A549 (cell line): ENCODE measurements around the gene SWI5.

Source experiments
- BHLHE40 ChIP-seq: IDR thresholded peaks from 2 replicates; pipeline ENCODE4 v1.6.1; 2012; ENCODE audit warnings: low read depth, low read length, inconsistent platforms
- CTCF ChIP-seq: fragments of >200 bp; sonication (Bioruptor Twin); formaldehyde crosslinking; IDR thresholded peaks from 3 replicates; pipeline ENCODE4 v1.5.1; 2016
- ELK1 ChIP-seq: fragments of 150-350 bp; IDR thresholded peaks from 2 replicates; pipeline ENCODE4 v1.6.1; 2014; ENCODE audit warnings: low read depth, mild to moderate bottlenecking, low read length
- EP300 ChIP-seq, 2 experiments: fragments of >200 bp; sonication (Bioruptor Twin); formaldehyde crosslinking; IDR thresholded peaks; 2 replicates in 1 of 2; 3 replicates in 1 of 2; pipeline ENCODE4 v1.6.1; 2016 to 2017
- MYC ChIP-seq: IDR thresholded peaks from 2 replicates; pipeline ENCODE4 v1.6.1; 2012; ENCODE audit warnings: mild to moderate bottlenecking, inconsistent platforms, low read length, improper control_type of control experiment, borderline replicate concordance
- NFE2L2 ChIP-seq: fragments of 150-350 bp; conservative IDR thresholded peaks from 2 replicates; pipeline ENCODE4 v1.6.1; 2014; ENCODE audit warnings: low read length
- NR3C1 ChIP-seq: fragments of >200 bp; sonication (Bioruptor Twin); formaldehyde crosslinking; IDR thresholded peaks from 3 replicates; pipeline ENCODE4 v1.6.1; 2017
- POLR2A ChIP-seq: IDR thresholded peaks from 2 replicates; pipeline ENCODE4 v1.6.1; 2012; ENCODE audit warnings: mild to moderate bottlenecking, low read length
- RAD21 ChIP-seq, 2 experiments: fragments of >200 bp in 1 of 2; sonication (Bioruptor Twin) in 1 of 2; formaldehyde crosslinking in 1 of 2; IDR thresholded peaks in 1 of 2; conservative IDR thresholded peaks in 1 of 2; 2 replicates in 1 of 2; 3 replicates in 1 of 2; pipeline ENCODE4 v1.6.1; 2012 to 2018; ENCODE audit warnings: inconsistent platforms in 1 of 2
- RFX5 ChIP-seq: fragments of 450-650 bp; IDR thresholded peaks from 2 replicates; pipeline ENCODE4 v1.7.1; 2014; ENCODE audit warnings: antibody characterized with exemption, mild to moderate bottlenecking, moderate library complexity
- TF ChIP-seq, protein P1 (sequence below): fragments of 450-650 bp; IDR thresholded peaks from 2 replicates; pipeline ENCODE4 v1.6.1; 2014; ENCODE audit warnings: antibody characterized with exemption
- TF ChIP-seq, protein P2 (sequence below): IDR thresholded peaks from 2 replicates; pipeline ENCODE4 v1.6.1; 2012
- TF ChIP-seq, protein P3 (sequence below): fragments of 200-600 bp; sonication (generic); IDR thresholded peaks from 2 replicates; pipeline ENCODE4 v1.6.1; 2016; ENCODE audit warnings: antibody characterized with exemption, mild to moderate bottlenecking, moderate library complexity
- TF ChIP-seq, protein P4 (sequence below): fragments of >200 bp; sonication (Bioruptor Twin); formaldehyde crosslinking; IDR thresholded peaks from 3 replicates; pipeline ENCODE4 v1.6.1; 2016

- TF ChIP-seq POLR2A: no peak
- TF ChIP-seq CTCF: no peak
- TF ChIP-seq, protein P1, sequence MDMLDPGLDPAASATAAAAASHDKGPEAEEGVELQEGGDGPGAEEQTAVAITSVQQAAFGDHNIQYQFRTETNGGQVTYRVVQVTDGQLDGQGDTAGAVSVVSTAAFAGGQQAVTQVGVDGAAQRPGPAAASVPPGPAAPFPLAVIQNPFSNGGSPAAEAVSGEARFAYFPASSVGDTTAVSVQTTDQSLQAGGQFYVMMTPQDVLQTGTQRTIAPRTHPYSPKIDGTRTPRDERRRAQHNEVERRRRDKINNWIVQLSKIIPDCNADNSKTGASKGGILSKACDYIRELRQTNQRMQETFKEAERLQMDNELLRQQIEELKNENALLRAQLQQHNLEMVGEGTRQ: no peak
- no peak for TF ChIP-seq RAD21 (conservative IDR thresholded peaks at IDR 0.05 in 1 of 2, IDR thresholded peaks at IDR 0.05 in 1 of 2)
- no peak for TF ChIP-seq BHLHE40
- TF ChIP-seq, protein P2, sequence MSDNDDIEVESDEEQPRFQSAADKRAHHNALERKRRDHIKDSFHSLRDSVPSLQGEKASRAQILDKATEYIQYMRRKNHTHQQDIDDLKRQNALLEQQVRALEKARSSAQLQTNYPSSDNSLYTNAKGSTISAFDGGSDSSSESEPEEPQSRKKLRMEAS: no peak
- TF ChIP-seq NR3C1: no peak
- TF ChIP-seq, protein P3, sequence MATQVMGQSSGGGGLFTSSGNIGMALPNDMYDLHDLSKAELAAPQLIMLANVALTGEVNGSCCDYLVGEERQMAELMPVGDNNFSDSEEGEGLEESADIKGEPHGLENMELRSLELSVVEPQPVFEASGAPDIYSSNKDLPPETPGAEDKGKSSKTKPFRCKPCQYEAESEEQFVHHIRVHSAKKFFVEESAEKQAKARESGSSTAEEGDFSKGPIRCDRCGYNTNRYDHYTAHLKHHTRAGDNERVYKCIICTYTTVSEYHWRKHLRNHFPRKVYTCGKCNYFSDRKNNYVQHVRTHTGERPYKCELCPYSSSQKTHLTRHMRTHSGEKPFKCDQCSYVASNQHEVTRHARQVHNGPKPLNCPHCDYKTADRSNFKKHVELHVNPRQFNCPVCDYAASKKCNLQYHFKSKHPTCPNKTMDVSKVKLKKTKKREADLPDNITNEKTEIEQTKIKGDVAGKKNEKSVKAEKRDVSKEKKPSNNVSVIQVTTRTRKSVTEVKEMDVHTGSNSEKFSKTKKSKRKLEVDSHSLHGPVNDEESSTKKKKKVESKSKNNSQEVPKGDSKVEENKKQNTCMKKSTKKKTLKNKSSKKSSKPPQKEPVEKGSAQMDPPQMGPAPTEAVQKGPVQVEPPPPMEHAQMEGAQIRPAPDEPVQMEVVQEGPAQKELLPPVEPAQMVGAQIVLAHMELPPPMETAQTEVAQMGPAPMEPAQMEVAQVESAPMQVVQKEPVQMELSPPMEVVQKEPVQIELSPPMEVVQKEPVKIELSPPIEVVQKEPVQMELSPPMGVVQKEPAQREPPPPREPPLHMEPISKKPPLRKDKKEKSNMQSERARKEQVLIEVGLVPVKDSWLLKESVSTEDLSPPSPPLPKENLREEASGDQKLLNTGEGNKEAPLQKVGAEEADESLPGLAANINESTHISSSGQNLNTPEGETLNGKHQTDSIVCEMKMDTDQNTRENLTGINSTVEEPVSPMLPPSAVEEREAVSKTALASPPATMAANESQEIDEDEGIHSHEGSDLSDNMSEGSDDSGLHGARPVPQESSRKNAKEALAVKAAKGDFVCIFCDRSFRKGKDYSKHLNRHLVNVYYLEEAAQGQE: no peak
- TF ChIP-seq RFX5: no peak
- TF ChIP-seq NFE2L2: no peak
- no peak for TF ChIP-seq EP300 (IDR thresholded peaks at IDR 0.05)
- no peak for TF ChIP-seq MYC
- TF ChIP-seq, protein P4, sequence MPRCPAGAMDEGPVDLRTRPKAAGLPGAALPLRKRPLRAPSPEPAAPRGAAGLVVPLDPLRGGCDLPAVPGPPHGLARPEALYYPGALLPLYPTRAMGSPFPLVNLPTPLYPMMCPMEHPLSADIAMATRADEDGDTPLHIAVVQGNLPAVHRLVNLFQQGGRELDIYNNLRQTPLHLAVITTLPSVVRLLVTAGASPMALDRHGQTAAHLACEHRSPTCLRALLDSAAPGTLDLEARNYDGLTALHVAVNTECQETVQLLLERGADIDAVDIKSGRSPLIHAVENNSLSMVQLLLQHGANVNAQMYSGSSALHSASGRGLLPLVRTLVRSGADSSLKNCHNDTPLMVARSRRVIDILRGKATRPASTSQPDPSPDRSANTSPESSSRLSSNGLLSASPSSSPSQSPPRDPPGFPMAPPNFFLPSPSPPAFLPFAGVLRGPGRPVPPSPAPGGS: no peak
- no peak for TF ChIP-seq ELK1
These were observed 22.1 kb upstream of the SWI5 start for GRCh38 chr9:128253991-128254346.
